Motor neuron (in vitro differentiated cells): ENCODE data around the gene DYNLL1. TPM values are rescaled to one million over a fixed set of nuclear protein-coding genes. Genes with fewer than 3 reads are reported as not detected.

Source experiments
- ATAC-seq, 8 experiments: fragments of 200-7000 bp; cut with Tn5 transposase; replicated peaks in 6 of 8; 2 replicates each; pipeline ENCODE4 v1.8.0; 2021; ENCODE audit warnings: mild to moderate bottlenecking in 8 of 8, moderate library complexity in 8 of 8
- H3K27ac ChIP-seq, 2 donors: fragments of 250-450 bp; sonication (Bioruptor Pico); 2 replicates each; pipeline ENCODE4 v1.9.0; 2021; ENCODE audit warnings: antibody characterized with exemption in 2 of 2, mild to moderate bottlenecking in 2 of 2, moderate library complexity in 1 of 2
- H3K4me1 ChIP-seq, 2 donors: fragments of 250-450 bp; sonication (Bioruptor Pico); replicated peaks in 1 of 2; 2 replicates each; pipeline ENCODE4 v1.6.1; 2021; ENCODE audit warnings: antibody characterized with exemption in 2 of 2, mild to moderate bottlenecking in 2 of 2, moderate library complexity in 1 of 2
- H3K4me3 ChIP-seq, 5 donors: fragments of 250-450 bp; sonication (Bioruptor Pico); 2 replicates each; pipeline ENCODE4 v1.9.0; 2021; ENCODE audit warnings: antibody characterized with exemption in 5 of 5, mild to moderate bottlenecking in 5 of 5, moderate library complexity in 4 of 5
- WGBS, 10 experiments: fragments of 450-650 bp; shearing (Covaris generic); methylation state at CpG; one replicate each; pipeline ENCODE4 v1.0.0; 2022; 5-methylcytosine and 5-hydroxymethylcytosine counted together
- in situ Hi-C, 9 experiments: fragments of 400-800 bp; cut with MboI; loops; one replicate each; pipeline ENCODE4 v1.15.0; 2021; ENCODE audit warnings: low sequenced_read_pairs in 9 of 9, low pct_unique_long_range_greater_than_20kb in 2 of 9; ENCODE audit not compliant: unreplicated experiment in 9 of 9
- total RNA-seq, 8 experiments: library from RNA; unstranded; fragments of 300-600 nt; gene quantifications; 2 replicates each; pipeline versions ENCODE4 v1.2.3 to v1.2.4, GENCODE V29; 2022

DYNLL1 gene
- total RNA-seq, 8 experiments from 2014 or later: 155 to 622 (median 349) TPM

GRCh38 chr12:120466560-120467315 lies 29.2 kb upstream of the DYNLL1 start:
- no peak overlapping the region for H3K4me3 ChIP-seq
- H3K4me1 ChIP-seq: peaks cover 7 to 19% of the 10 kb centered on the region in 2 donors
- no peak overlapping the region for H3K27ac ChIP-seq
- in situ Hi-C loops: loop anchor here in 1 of 9 experiments (25.0 kb wide), 1 partner anchor 254 kb away; the partner anchor contains the start of gene RPLP0
- WGBS, 10 experiments: 14 to 100% (median 61%) methylated on average over 1 to 8 of the region's 8 CpGs
- ATAC-seq: peak in 2 of 8 experiments; percentile 5 to 8

GRCh38 chr12:120467439-120467838 lies 28.5 kb upstream of the DYNLL1 start:
- no peak overlapping the region for H3K27ac ChIP-seq
- in situ Hi-C loops: loop anchor here in 1 of 9 experiments (25.0 kb wide), 1 partner anchor 255 kb away; the partner anchor contains the start of gene RPLP0

GRCh38 chr12:120468325-120468820 lies 27.5 kb upstream of the DYNLL1 start:
- Histone ChIP-seq H3K27ac (peak overlapping the region; percentile 97 to 98), H3K4me3 (peak overlapping the region; percentile 66 to 95 (median 70)), H3K4me1 (peaks cover 7 to 19% of the 10 kb centered on the region in 2 donors)
- WGBS, 10 experiments: 0 to 24% (median 2%) methylated on average over 3 to 19 of the region's 23 CpGs; no CpG with 5 or more reads in 1 of the 10 experiments
- peak in 3 of 8 experiments; percentile 11 to 25 (median 20) for ATAC-seq
- in situ Hi-C loops: loop anchor here in 1 of 9 experiments (25.0 kb wide), 1 partner anchor 256 kb away; the partner anchor contains the start of gene RPLP0

More at GRCh38 chr12:120467439-120467838, 28.5 kb upstream of the DYNLL1 start:
- H3K4me3 ChIP-seq: no peak overlapping the region
- ATAC-seq: no peak
- H3K4me1 ChIP-seq: peaks cover 7 to 19% of the 10 kb centered on the region in 2 donors
- WGBS, 10 experiments: 80 to 100% (median 96%) methylated on average over 1 to 6 of the region's 6 CpGs

- in situ Hi-C loops: loop anchor here in 1 of 9 experiments (25.0 kb wide), 1 partner anchor 257 kb away; the partner anchor contains the start of gene RPLP0
- H3K27ac ChIP-seq: peak overlapping the region; percentile 97 to 98
These were observed 27.0 kb upstream of the DYNLL1 start for GRCh38 chr12:120468821-120469449.

GRCh38 chr12:120469450-120470149 lies 26.3 kb upstream of the DYNLL1 start, which contains the start of gene SRSF9:
TSS of gene SRSF9 (minus strand) at chr12:120469748. CDS start at chr12:120469609, 139 bp downstream.
- 0 to 2% (median 0%) methylated on average over 4 to 17 of the region's 88 CpGs; no CpG with 5 or more reads in 7 of the 10 experiments for WGBS, 10 experiments

More at GRCh38 chr12:120468821-120469449, 27.0 kb upstream of the DYNLL1 start:
- WGBS, 10 experiments: 0% methylated on average over 2 to 7 of the region's 57 CpGs; no CpG with 5 or more reads in 4 of the 10 experiments
- peak overlapping the region; percentile 66 to 95 (median 70) for H3K4me3 ChIP-seq
- peak; percentile 6 to 72 (median 62) for ATAC-seq
- peaks cover 7 to 19% of the 10 kb centered on the region in 2 donors for H3K4me1 ChIP-seq

GRCh38 chr12:120470150-120470784 lies 25.6 kb upstream of the DYNLL1 start:
- in situ Hi-C loops: loop anchor here in 1 of 9 experiments (25.0 kb wide), 1 partner anchor 258 kb away; the partner anchor contains the start of gene RPLP0
- Histone ChIP-seq H3K4me1 (peaks cover 7 to 19% of the 10 kb centered on the region in 2 donors), H3K4me3 (peak overlapping the region; percentile 66 to 95 (median 70)), H3K27ac (peak overlapping the region; percentile 97 to 98)
- WGBS, 10 experiments: 8 to 90% (median 77%) methylated on average over 2 to 14 of the region's 26 CpGs; no CpG with 5 or more reads in 4 of the 10 experiments
- ATAC-seq: peak in 7 of 8 experiments; percentile 15 to 41 (median 35)

More at GRCh38 chr12:120469450-120470149, 26.3 kb upstream of the DYNLL1 start, which contains the start of gene SRSF9:
- Histone ChIP-seq H3K4me3 (peak within 1 kb of the TSS; percentile 66 to 95 (median 70)), H3K27ac (peak within 1 kb of the TSS; percentile 97 to 98), H3K4me1 (peaks cover 7 to 19% of the 10 kb centered on the region in 2 donors)
- in situ Hi-C loops: loop anchor here in 1 of 9 experiments (25.0 kb wide), 1 partner anchor 257 kb away; the partner anchor contains the start of gene RPLP0
- peak; percentile 82 to 96 (median 92) for ATAC-seq

- in situ Hi-C loops: loop anchor here in 1 of 9 experiments (25.0 kb wide), 1 partner anchor 260 kb away; the partner anchor contains the start of gene RPLP0
- Histone ChIP-seq H3K4me3 (no peak overlapping the region), H3K4me1 (peaks cover 5 to 13% of the 10 kb centered on the region in 2 donors), H3K27ac (no peak overlapping the region)
- no peak for ATAC-seq
These were observed 23.4 kb upstream of the DYNLL1 start for GRCh38 chr12:120472521-120472920.

- no peak overlapping the region for H3K4me3 ChIP-seq
- peaks cover 5 to 10% of the 10 kb centered on the region in 2 donors for H3K4me1 ChIP-seq
- ATAC-seq: no peak
- no peak overlapping the region for H3K27ac ChIP-seq
- in situ Hi-C loops: loop anchor here in 1 of 9 experiments (25.0 kb wide), 1 partner anchor 262 kb away; the partner anchor contains the start of gene RPLP0
- 13 to 100% (median 71%) methylated on average over 2 to 6 of the region's 6 CpGs; no CpG with 5 or more reads in 1 of the 10 experiments for WGBS, 10 experiments
These were observed 21.9 kb upstream of the DYNLL1 start for GRCh38 chr12:120473807-120474615.

- Histone ChIP-seq H3K27ac (no peak overlapping the region), H3K4me1 (peaks cover 5 to 10% of the 10 kb centered on the region in 2 donors), H3K4me3 (no peak overlapping the region)
- peak in 6 of 8 experiments; percentile 7 to 47 (median 14) for ATAC-seq
- in situ Hi-C loops: loop anchor here in 1 of 9 experiments (25.0 kb wide), 1 partner anchor 262 kb away; the partner anchor contains the start of gene RPLP0
- 0 to 50% (median 33%) methylated on average over 1 of the region's 2 CpGs; no CpG with 5 or more reads in 7 of the 10 experiments for WGBS, 10 experiments
These were observed 21.3 kb upstream of the DYNLL1 start for GRCh38 chr12:120474616-120474960.

- 71 to 100% (median 100%) methylated on average over 1 of the region's 1 CpG; no CpG with 5 or more reads in 2 of the 10 experiments for whole genome bisulfite sequencing, 10 experiments
- H3K4me1 ChIP-seq: peaks cover 2 to 6% of the 10 kb centered on the region in 2 donors
- no peak for ATAC-seq
- H3K4me3 ChIP-seq: no peak overlapping the region
- in situ Hi-C loops: no loop called here
- no peak overlapping the region for H3K27ac ChIP-seq
These were observed 20.3 kb upstream of the DYNLL1 start for GRCh38 chr12:120475643-120476042.

- Histone ChIP-seq H3K4me1 (peaks cover 0 to 4% of the 10 kb centered on the region in 2 donors), H3K27ac (no peak overlapping the region), H3K4me3 (no peak overlapping the region)
- in situ Hi-C loops: no loop called here
- WGBS, 10 experiments: 25 to 100% (median 85%) methylated on average over 1 of the region's 1 CpG; no CpG with 5 or more reads in 2 of the 10 experiments
- ATAC-seq: peak in 1 of 8 experiments; percentile 20
These were observed 16.5 kb upstream of the DYNLL1 start for GRCh38 chr12:120479458-120479857.
